DND-41 (cell line): ENCODE data around the gene TSPAN5.

Source experiments
- ATAC-seq: fragments of 200-7000 bp; cut with Tn5 transposase; 3 replicates; pipeline ENCODE4 v1.9.1; 2021; ENCODE audit warnings: low read depth; ENCODE audit not compliant: insufficient read depth
- DNase-seq: peaks from one replicate; pipeline ENCODE4 v3.0.0-alpha.2; 2020
- H2AFZ ChIP-seq: 2 replicates; pipeline ENCODE4 v1.6.0; 2012; ENCODE audit warnings: low read depth, low read length
- H3K27ac ChIP-seq: 2 replicates; pipeline ENCODE4 v1.5.1; 2012; ENCODE audit warnings: low read length, inconsistent platforms
- H3K27me3 ChIP-seq: fragments of 200-600 bp; sonication (generic); 2 replicates; pipeline ENCODE4 v1.6.0; 2012; ENCODE audit warnings: low read length, mild to moderate bottlenecking, inconsistent platforms; ENCODE audit not compliant: insufficient read depth, poor library complexity
- H3K36me3 ChIP-seq: 2 replicates; pipeline ENCODE4 v1.5.1; 2012; ENCODE audit warnings: low read length, inconsistent platforms; ENCODE audit not compliant: insufficient read depth
- H3K4me1 ChIP-seq: 2 replicates; pipeline ENCODE4 v1.5.1; 2012; ENCODE audit warnings: mild to moderate bottlenecking, low read length; ENCODE audit not compliant: insufficient read depth
- H3K4me2 ChIP-seq: 2 replicates; pipeline ENCODE4 v1.6.0; 2012; ENCODE audit warnings: mild to moderate bottlenecking, moderate library complexity, low read length, inconsistent platforms; ENCODE audit not compliant: insufficient read depth
- H3K4me3 ChIP-seq, 2 experiments: fragments of 200-600 bp in 1 of 2; shearing (Covaris generic) in 1 of 2; 2 replicates each; pipeline ENCODE4 v1.5.1; 2012 to 2016; ENCODE audit warnings: inconsistent platforms in 2 of 2, low read length in 2 of 2, mild to moderate bottlenecking in 2 of 2, low read depth in 1 of 2, moderate library complexity in 1 of 2
- H3K79me2 ChIP-seq: 2 replicates; pipeline ENCODE4 v1.6.0; 2012; ENCODE audit warnings: low read length, inconsistent platforms; ENCODE audit not compliant: insufficient read depth
- H3K9ac ChIP-seq: 2 replicates; pipeline ENCODE4 v1.6.0; 2012; ENCODE audit warnings: low read depth, mild to moderate bottlenecking, inconsistent platforms, low read length, moderate library complexity
- H3K9me3 ChIP-seq: 2 replicates; pipeline ENCODE4 v1.5.1; 2012; ENCODE audit warnings: low read length, moderate library complexity, mild to moderate bottlenecking, inconsistent platforms; ENCODE audit not compliant: insufficient read depth, severe bottlenecking
- H4K20me1 ChIP-seq: 2 replicates; pipeline ENCODE4 v1.6.0; 2012; ENCODE audit warnings: low read length; ENCODE audit not compliant: insufficient read depth
- EZH2 ChIP-seq: IDR thresholded peaks from 3 replicates; pipeline ENCODE4 v1.6.1; 2012; ENCODE audit warnings: borderline replicate concordance, low read depth, mild to moderate bottlenecking, moderate library complexity, low read length, inconsistent platforms; ENCODE audit not compliant: severe bottlenecking
- TF ChIP-seq, protein P1 (sequence below): IDR thresholded peaks from 2 replicates; pipeline ENCODE4 v1.5.1; 2012; ENCODE audit warnings: borderline replicate concordance, low read length, moderate library complexity, mild to moderate bottlenecking; ENCODE audit not compliant: poor library complexity, severe bottlenecking; ENCODE audit errors: extremely low read depth

TSPAN5 gene

DNA sequence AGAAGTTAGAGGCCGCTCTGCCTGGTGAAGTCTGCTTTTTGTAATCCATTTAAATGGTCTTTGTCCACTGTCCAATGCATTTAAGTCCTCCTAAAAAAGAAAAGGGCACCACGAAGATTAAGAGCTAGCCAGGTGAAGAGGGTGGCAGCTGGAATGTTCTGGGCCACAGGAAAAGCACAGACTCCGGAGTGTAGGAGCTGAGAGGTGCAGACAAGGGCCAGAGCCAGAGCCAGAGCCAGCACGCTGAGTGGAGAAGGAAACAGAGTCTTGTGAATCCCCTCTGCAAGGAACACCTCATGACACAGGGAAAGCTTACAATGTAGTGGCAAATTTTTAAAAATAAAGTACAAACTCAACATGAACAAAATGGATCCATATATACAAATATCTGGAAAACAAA, 83.6 kb downstream of the TSPAN5 start:
- no peaks in the 10 kb centered on the region for H3K27me3 ChIP-seq
- no peak overlapping the region for H3K9ac ChIP-seq
- DNase-seq (no peak), ATAC-seq (no peak)
- no peaks in the 10 kb centered on the region for H3K9me3 ChIP-seq
- H3K27ac ChIP-seq: no peak overlapping the region
- H3K4me2 ChIP-seq: no peak overlapping the region
- H3K79me2 ChIP-seq: no peaks in the 10 kb centered on the region
- no peak overlapping the region for H2AFZ ChIP-seq
- TF ChIP-seq, protein P1, sequence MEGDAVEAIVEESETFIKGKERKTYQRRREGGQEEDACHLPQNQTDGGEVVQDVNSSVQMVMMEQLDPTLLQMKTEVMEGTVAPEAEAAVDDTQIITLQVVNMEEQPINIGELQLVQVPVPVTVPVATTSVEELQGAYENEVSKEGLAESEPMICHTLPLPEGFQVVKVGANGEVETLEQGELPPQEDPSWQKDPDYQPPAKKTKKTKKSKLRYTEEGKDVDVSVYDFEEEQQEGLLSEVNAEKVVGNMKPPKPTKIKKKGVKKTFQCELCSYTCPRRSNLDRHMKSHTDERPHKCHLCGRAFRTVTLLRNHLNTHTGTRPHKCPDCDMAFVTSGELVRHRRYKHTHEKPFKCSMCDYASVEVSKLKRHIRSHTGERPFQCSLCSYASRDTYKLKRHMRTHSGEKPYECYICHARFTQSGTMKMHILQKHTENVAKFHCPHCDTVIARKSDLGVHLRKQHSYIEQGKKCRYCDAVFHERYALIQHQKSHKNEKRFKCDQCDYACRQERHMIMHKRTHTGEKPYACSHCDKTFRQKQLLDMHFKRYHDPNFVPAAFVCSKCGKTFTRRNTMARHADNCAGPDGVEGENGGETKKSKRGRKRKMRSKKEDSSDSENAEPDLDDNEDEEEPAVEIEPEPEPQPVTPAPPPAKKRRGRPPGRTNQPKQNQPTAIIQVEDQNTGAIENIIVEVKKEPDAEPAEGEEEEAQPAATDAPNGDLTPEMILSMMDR: no peak
- TF ChIP-seq EZH2: no peak
- no peaks in the 10 kb centered on the region for H3K4me1 ChIP-seq
- no peaks in the 10 kb centered on the region for H4K20me1 ChIP-seq
- H3K36me3 ChIP-seq: no peaks in the 10 kb centered on the region
- H3K4me3 ChIP-seq: no peak overlapping the region

DNA sequence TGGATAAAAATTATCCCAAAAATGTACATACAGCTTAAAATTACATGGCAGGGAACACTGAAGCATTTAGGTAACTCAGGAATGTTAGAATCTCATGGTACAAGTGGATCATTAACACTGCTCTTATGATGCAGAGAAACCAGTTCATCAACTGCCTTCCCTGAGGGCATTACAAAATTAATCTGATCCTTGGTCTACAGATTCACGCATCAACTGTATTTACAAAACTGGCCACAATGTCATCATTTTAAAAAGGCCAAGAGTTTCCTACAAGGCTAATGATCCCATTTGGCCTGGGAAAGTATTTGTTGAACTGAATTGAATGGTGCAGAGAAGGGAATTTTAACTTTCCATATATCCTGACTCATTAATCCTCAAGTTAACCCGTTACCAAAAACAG, 84.6 kb downstream of the TSPAN5 start:
- Histone ChIP-seq H3K4me3 (no peak overlapping the region), H3K9ac (no peak overlapping the region), H3K9me3 (no peaks in the 10 kb centered on the region), H3K4me1 (no peaks in the 10 kb centered on the region), H3K4me2 (no peak overlapping the region), H3K79me2 (no peaks in the 10 kb centered on the region), H3K27ac (no peak overlapping the region), H2AFZ (no peak overlapping the region), H3K36me3 (no peaks in the 10 kb centered on the region), H3K27me3 (no peaks in the 10 kb centered on the region), H4K20me1 (no peaks in the 10 kb centered on the region)
- no peak for DNase-seq
- no peak for ATAC-seq
- TF ChIP-seq, protein P1: no peak
- no peak for TF ChIP-seq EZH2

DNA sequence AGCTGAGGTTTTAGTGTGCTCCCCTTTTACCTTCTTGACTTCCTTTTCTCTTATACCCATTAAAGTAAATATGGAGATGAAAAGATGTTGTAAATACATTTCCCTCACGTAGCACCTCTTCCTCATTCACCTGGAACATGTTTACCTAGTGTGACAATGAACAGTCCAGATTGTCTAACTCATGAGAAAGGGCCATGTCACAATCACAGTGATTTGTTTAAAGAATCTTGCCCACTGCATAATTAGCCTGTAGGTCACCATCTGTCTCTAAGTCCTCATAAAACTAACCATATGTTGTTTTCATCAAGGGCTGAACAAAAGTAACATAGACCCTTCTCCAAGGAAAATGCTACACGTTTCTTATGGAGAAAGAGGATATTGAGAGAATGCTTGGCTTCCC, 85.7 kb downstream of the TSPAN5 start:
- H3K9ac ChIP-seq: no peak overlapping the region
- H3K79me2 ChIP-seq: no peaks in the 10 kb centered on the region
- ATAC-seq: no peak
- H3K4me3 ChIP-seq: no peak overlapping the region
- H3K9me3 ChIP-seq: no peaks in the 10 kb centered on the region
- no peak for TF ChIP-seq EZH2
- TF ChIP-seq, protein P1: no peak
- no peaks in the 10 kb centered on the region for H3K27me3 ChIP-seq
- no peaks in the 10 kb centered on the region for H3K4me1 ChIP-seq
- H2AFZ ChIP-seq: no peak overlapping the region
- H3K36me3 ChIP-seq: no peaks in the 10 kb centered on the region
- no peaks in the 10 kb centered on the region for H4K20me1 ChIP-seq
- no peak overlapping the region for H3K4me2 ChIP-seq
- DNase-seq: no peak
- H3K27ac ChIP-seq: no peak overlapping the region
